GM12875 (cell line): ENCODE data around the gene ZNF521.

Experiments used
- H3K4me3 ChIP-seq: one replicate; pipeline ENCODE4 v1.5.1; 2011; ENCODE audit warnings: low read depth, low read length, control low read depth
- CTCF ChIP-seq: IDR thresholded peaks from 2 replicates; pipeline ENCODE4 v1.5.1; 2011; ENCODE audit warnings: low read depth, mild to moderate bottlenecking, control low read depth, inconsistent platforms, low read length, moderate library complexity, borderline replicate concordance; ENCODE audit not compliant: insufficient read depth

The ZNF521 gene

GRCh38 chr18:25295624-25296138, 56.3 kb downstream of the ZNF521 start:
- no peak overlapping the region for H3K4me3 ChIP-seq
- no peak for TF ChIP-seq CTCF

GRCh38 chr18:25291150-25291549, 60.8 kb downstream of the ZNF521 start:
- no peak overlapping the region for H3K4me3 ChIP-seq
- TF ChIP-seq CTCF: no peak

GRCh38 chr18:25289001-25289631, 62.9 kb downstream of the ZNF521 start:
- TF ChIP-seq CTCF: no peak
- H3K4me3 ChIP-seq: no peak overlapping the region

- no peak overlapping the region for H3K4me3 ChIP-seq
- TF ChIP-seq CTCF: no peak
Observed at GRCh38 chr18:25288340-25288938, 63.5 kb downstream of the ZNF521 start.

GRCh38 chr18:25287106-25287505, 64.9 kb downstream of the ZNF521 start:
- no peak for TF ChIP-seq CTCF
- no peak overlapping the region for H3K4me3 ChIP-seq

GRCh38 chr18:25284861-25285550, 67.0 kb downstream of the ZNF521 start:
- no peak for TF ChIP-seq CTCF
- H3K4me3 ChIP-seq: no peak overlapping the region

- TF ChIP-seq CTCF: no peak
- H3K4me3 ChIP-seq: no peak overlapping the region
Observed at GRCh38 chr18:25284281-25284680, 67.7 kb downstream of the ZNF521 start.
